ENCODE results near the gene PRKN. TPM values are rescaled to one million over a fixed set of nuclear protein-coding genes. Genes with fewer than 3 reads are reported as not detected.
A peak's percentile ranks its signal among the peaks of the same experiment; 100 is the strongest.

Gene PRKN
- polyA plus RNA-seq, 1 donor from 2014 or later = 1.2 TPM

DNA sequence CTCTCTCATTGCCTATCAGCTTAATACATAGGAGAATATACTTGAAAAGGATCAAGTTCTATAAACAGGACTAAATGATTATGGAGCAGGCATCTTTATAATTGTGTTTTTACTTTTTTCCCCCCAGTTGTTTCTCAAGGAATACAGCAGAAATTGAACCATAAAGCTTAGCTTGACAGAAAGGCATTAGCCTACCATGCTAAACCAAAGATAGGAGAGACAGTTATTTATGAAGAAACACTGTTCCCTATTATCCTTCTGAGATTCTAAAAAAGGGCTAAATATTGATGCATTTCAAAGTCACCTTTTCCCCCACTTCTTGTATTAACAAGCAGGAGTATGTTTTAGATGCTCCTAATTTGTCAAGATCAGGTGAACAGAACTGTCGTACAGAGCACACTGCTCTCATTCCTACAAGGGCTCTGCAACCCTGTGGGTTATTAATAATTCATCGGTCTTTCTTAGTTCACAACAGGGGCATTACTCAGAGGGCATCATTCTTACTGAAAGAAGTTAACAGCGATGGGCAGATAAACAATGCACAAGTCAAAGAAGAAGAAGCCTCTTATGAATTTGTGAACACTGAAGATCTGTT lies 38.7 kb downstream of the PRKN start:
- Histone ChIP-seq H3K79me2 (replicated peaks; ENCODE audit: insufficient read depth, low read length) (no peaks in the 10 kb centered on the region), H3K27me3 (ENCODE audit: insufficient read depth, low read depth, low read length) (no peaks in the 10 kb centered on the region), H4K20me1 (ENCODE audit: insufficient read depth) (no peaks in the 10 kb centered on the region), H3K9ac (ENCODE audit: low read length) (no peak overlapping the region), H3K4me2 (ENCODE audit: low read length) (peak overlapping the region; percentile 45), H3K4me3 (ENCODE audit: low read length) (peak overlapping the region; percentile 22), H3K36me3 (ENCODE audit: insufficient read depth, low read length) (no peaks in the 10 kb centered on the region), H3K9me3 (ENCODE audit: low read length) (no peaks in the 10 kb centered on the region), H3F3A (ENCODE audit: insufficient read depth, low read length, poor library complexity, severe bottlenecking) (no peaks in the 10 kb centered on the region), H3K9me2 (ENCODE audit: insufficient read depth, low read length) (no peaks in the 10 kb centered on the region), H3K27ac (ENCODE audit: low read length) (peak overlapping the region; percentile 52), H2AFZ (ENCODE audit: low read depth, low read length) (peak overlapping the region; percentile 30)
- TF ChIP-seq POLR2AphosphoS5 (IDR thresholded peaks at IDR 0.05) (no peak), RAD21 (conservative IDR thresholded peaks at IDR 0.05) (peak; percentile 10)

- Histone ChIP-seq H3K27ac (ENCODE audit: low read length) (no peak overlapping the region), H3K9me2 (ENCODE audit: insufficient read depth, low read length) (no peaks in the 10 kb centered on the region), H4K20me1 (ENCODE audit: insufficient read depth) (no peaks in the 10 kb centered on the region), H3K4me3 (ENCODE audit: low read length) (no peak overlapping the region), H3K79me2 (replicated peaks; ENCODE audit: insufficient read depth, low read length) (no peaks in the 10 kb centered on the region), H3K9me3 (ENCODE audit: low read length) (no peaks in the 10 kb centered on the region), H3F3A (ENCODE audit: insufficient read depth, low read length, poor library complexity, severe bottlenecking) (no peaks in the 10 kb centered on the region), H3K4me2 (ENCODE audit: low read length) (no peak overlapping the region), H3K36me3 (ENCODE audit: insufficient read depth, low read length) (no peaks in the 10 kb centered on the region), H3K9ac (ENCODE audit: low read length) (no peak overlapping the region), H3K27me3 (ENCODE audit: insufficient read depth, low read depth, low read length) (no peaks in the 10 kb centered on the region), H2AFZ (ENCODE audit: low read depth, low read length) (no peak overlapping the region)
- no peak for TF ChIP-seq EZH2 (IDR thresholded peaks at IDR 0.05; ENCODE audit: borderline replicate concordance, insufficient read depth, low read length, poor library complexity, severe bottlenecking)
- no peak for TF ChIP-seq SMC3 (conservative IDR thresholded peaks at IDR 0.05; ENCODE audit: poor library complexity)
- no peak for TF ChIP-seq TAF1 (IDR thresholded peaks at IDR 0.05; ENCODE audit: low read depth)
- TF ChIP-seq EP300 (conservative IDR thresholded peaks at IDR 0.05; ENCODE audit: poor library complexity, severe bottlenecking) = no peak
- TF ChIP-seq, protein P1, sequence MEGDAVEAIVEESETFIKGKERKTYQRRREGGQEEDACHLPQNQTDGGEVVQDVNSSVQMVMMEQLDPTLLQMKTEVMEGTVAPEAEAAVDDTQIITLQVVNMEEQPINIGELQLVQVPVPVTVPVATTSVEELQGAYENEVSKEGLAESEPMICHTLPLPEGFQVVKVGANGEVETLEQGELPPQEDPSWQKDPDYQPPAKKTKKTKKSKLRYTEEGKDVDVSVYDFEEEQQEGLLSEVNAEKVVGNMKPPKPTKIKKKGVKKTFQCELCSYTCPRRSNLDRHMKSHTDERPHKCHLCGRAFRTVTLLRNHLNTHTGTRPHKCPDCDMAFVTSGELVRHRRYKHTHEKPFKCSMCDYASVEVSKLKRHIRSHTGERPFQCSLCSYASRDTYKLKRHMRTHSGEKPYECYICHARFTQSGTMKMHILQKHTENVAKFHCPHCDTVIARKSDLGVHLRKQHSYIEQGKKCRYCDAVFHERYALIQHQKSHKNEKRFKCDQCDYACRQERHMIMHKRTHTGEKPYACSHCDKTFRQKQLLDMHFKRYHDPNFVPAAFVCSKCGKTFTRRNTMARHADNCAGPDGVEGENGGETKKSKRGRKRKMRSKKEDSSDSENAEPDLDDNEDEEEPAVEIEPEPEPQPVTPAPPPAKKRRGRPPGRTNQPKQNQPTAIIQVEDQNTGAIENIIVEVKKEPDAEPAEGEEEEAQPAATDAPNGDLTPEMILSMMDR (IDR thresholded peaks at IDR 0.05; ENCODE audit: poor library complexity, severe bottlenecking) = no peak
- no peak for TF ChIP-seq REST (IDR thresholded peaks at IDR 0.05; ENCODE audit: borderline replicate concordance)
- no peak for TF ChIP-seq POLR2AphosphoS5 (IDR thresholded peaks at IDR 0.05)
- no peak for TF ChIP-seq RAD21 (conservative IDR thresholded peaks at IDR 0.05)
- TF ChIP-seq MXI1 (conservative IDR thresholded peaks at IDR 0.05; ENCODE audit: poor library complexity, severe bottlenecking) = no peak
Measured at GRCh38 chr6:162685586-162685985, 42.0 kb downstream of the PRKN start.

All from neural cell (in vitro differentiated cells).